ENCODE data around the gene CMIP. TPM values are rescaled to one million over a fixed set of nuclear protein-coding genes. Genes with fewer than 3 reads are reported as not detected.
"Not testable (repeated sequence)": the region's sequence is repeated elsewhere in the genome, so short reads cannot be mapped to it uniquely, and the experiment has no call there.

CMIP gene
- polyA plus RNA-seq (ENCODE audit: insufficient read length in 12 of 12): 10 to 100 TPM in 11 of 12 donors, not detected in 1; 11.8 to 43.9 (median 15.9) TPM
- long read RNA-seq, donor 1, partial matches to known transcripts: 5 of 5 reads
- long read RNA-seq, donor 1, other reads (novel, unspliced or antisense): 0 of 5 reads
- long read RNA-seq, donor 2: 0 reads
- long read RNA-seq, donor 3: 0 reads
- long read RNA-seq, donor 4, full-length matches to known transcripts: 1 of 1 reads
- long read RNA-seq, donor 4, partial matches to known transcripts: 0 of 1 reads
- long read RNA-seq, donor 4, other reads (novel, unspliced or antisense): 0 of 1 reads
- long read RNA-seq, donor 5, partial matches to known transcripts: 0 of 1 reads
- long read RNA-seq, donor 5, other reads (novel, unspliced or antisense): 0 of 1 reads
- long read RNA-seq, donor 6: 0 reads
- long read RNA-seq, donor 7: 0 reads
- long read RNA-seq, donor 8, partial matches to known transcripts: 0 of 1 reads
- long read RNA-seq, donor 8, other reads (novel, unspliced or antisense): 0 of 1 reads
- long read RNA-seq, donor 9: 0 reads
- long read RNA-seq, donor 10, full-length matches to known transcripts: 1 of 9 reads
- long read RNA-seq, donor 10, partial matches to known transcripts: 8 of 9 reads
- long read RNA-seq, donor 10, other reads (novel, unspliced or antisense): 0 of 9 reads
- long read RNA-seq, donor 11, full-length matches to known transcripts: 2 of 2 reads
- long read RNA-seq, donor 11, partial matches to known transcripts: 0 of 2 reads
- long read RNA-seq, donor 11, other reads (novel, unspliced or antisense): 0 of 2 reads

GRCh38 chr16:81444448-81445121 lies at the start of gene CMIP:
TSS of gene CMIP (plus strand) at chr16:81444808.
- DNase-seq: peak; percentile 78

GRCh38 chr16:81394966-81395655 lies 49.5 kb upstream of the CMIP start:
- no peak for DNase-seq

GRCh38 chr16:81397058-81397878 lies 47.3 kb upstream of the CMIP start:
- DNase-seq: no peak

- no peak for DNase-seq
Measured at GRCh38 chr16:81397879-81398520, 46.6 kb upstream of the CMIP start.

GRCh38 chr16:81399909-81400308 lies 44.7 kb upstream of the CMIP start:
- no peak for DNase-seq

GRCh38 chr16:81401035-81401950 lies 43.3 kb upstream of the CMIP start:
- no peak for DNase-seq

GRCh38 chr16:81403208-81403600 lies 41.4 kb upstream of the CMIP start:
- no peak for DNase-seq

GRCh38 chr16:81403601-81404391 lies 40.8 kb upstream of the CMIP start:
- peak; percentile 81 for DNase-seq

GRCh38 chr16:81405002-81405401 lies 39.6 kb upstream of the CMIP start:
- not testable (repeated sequence) for DNase-seq

GRCh38 chr16:81405702-81406113 lies 38.9 kb upstream of the CMIP start:
- DNase-seq: no peak

GRCh38 chr16:81408409-81408950 lies 36.1 kb upstream of the CMIP start:
- no peak for DNase-seq

- no peak for DNase-seq
Measured at GRCh38 chr16:81409016-81409556, 35.5 kb upstream of the CMIP start.

- no peak for DNase-seq
Measured at GRCh38 chr16:81410643-81411293, 33.8 kb upstream of the CMIP start.

- DNase-seq: no peak
Measured at GRCh38 chr16:81413245-81413990, 31.2 kb upstream of the CMIP start.

GRCh38 chr16:81415751-81416150 lies 28.9 kb upstream of the CMIP start:
- DNase-seq: no peak

- no peak for DNase-seq
Measured at GRCh38 chr16:81416749-81417148, 27.9 kb upstream of the CMIP start.

All from muscle of arm (tissue), 14 donors.